ENCODE measurements around the gene C1RL. TPM values are rescaled to one million over a fixed set of nuclear protein-coding genes. Genes with fewer than 3 reads are reported as not detected.

C1RL gene
- total and polyA plus RNA-seq, 4 experiments from 2014 or later, result 4.9 to 33.6 (median 20.1) TPM

DNA sequence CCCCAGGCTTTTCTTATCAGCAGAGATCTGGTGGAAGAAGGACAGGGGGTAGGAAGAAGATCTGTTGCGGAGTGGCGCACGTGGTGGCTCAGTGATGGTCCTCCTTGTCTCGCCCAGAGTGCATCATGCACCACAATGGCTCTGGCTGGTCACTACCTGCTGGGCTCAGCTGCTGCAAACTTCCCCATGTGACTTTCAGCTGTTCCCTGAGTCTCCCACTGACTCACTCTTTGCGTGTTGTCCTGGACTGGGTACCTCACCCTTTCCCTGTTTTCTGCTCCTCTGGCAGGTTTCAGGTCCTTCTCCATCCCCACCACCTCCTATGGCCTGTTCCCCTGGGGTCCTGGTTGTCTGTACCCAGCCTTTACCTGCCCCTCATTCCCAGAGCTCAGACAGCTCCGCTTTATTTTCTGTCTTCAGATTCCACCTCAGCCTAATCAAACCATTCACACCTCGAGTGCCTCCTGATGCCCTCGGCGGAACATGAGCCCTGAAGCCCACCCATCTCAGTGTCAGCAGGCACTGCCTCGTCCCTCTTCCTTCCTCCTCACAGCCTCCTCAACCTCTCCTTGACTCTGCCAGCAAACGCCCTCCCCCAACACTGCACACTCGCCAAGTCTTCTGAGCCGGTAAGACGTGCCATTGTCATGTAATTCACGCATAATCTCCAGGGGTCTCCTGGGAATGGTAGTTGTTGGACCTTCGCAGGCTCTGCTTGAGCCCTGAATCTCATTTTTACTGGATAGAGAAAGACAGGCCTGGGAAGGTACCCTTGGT, 18.6 kb downstream of the C1RL start:
- no peak for DNase-seq
- Histone ChIP-seq H3K4me3 (ENCODE audit: low read length in 2 of 2) (no peak overlapping the region), H3K36me3 (ENCODE audit: insufficient read depth, low read length) (no peaks in the 10 kb centered on the region), H3K4me1 (ENCODE audit: insufficient read depth, low read length) (peaks cover 15% of the 10 kb centered on the region), H3K27me3 (ENCODE audit: insufficient read depth, low read length) (no peaks in the 10 kb centered on the region), H3K9me3 (ENCODE audit: control insufficient read depth in 1 of 2, low read length in 2 of 2) (no peaks in the 10 kb centered on the region), H3K27ac (ENCODE audit: low read depth, low read length) (no peak overlapping the region)
- Mint-ChIP-seq H3K4me1 (peaks cover 6 to 12% (median 8%) of the 10 kb centered on the region in 4 donors), H3K4me3 (peak overlapping the region in 1 of 8 donors; percentile 20), H3K9me3 (peaks cover 0 to 1% (median 0%) of the 10 kb centered on the region in 8 donors), H3K27me3 (no peaks in the 10 kb centered on the region), H3K36me3 (peaks cover 0 to 3% of the 10 kb centered on the region in 2 donors), H3K27ac (peak overlapping the region in 1 of 7 donors; percentile 88)
- ChIA-PET CTCF (ENCODE audit: partially characterized antibody) (interaction anchor here (1.0 to 5.3 kb wide), 7 partner anchors 12 to 167 kb away, joined by 3 to 29 read pairs (median 5); partner anchors contain the start of genes C12orf57, C1RL and RNU7-1), POLR2A (ENCODE audit: partially characterized antibody) (interaction anchor here (1.2 kb wide), 2 partner anchors 146 to 223 kb away, joined by 3 to 4 read pairs; partner anchors contain the start of gene TPI1)
- intact Hi-C loops (cut with micrococcal nuclease), result loop anchor here (5.0 kb wide), 1 partner anchor 73 kb away; the partner anchor contains the start of gene LPCAT3

- ChIA-PET POLR2A (ENCODE audit: partially characterized antibody) (interaction anchor here (1.2 kb wide), 1 partner anchor 145 kb away, joined by 4 read pairs; no protein-coding TSS in a partner anchor), CTCF (ENCODE audit: partially characterized antibody) (interaction anchor here (1.3 to 5.3 kb wide), 3 partner anchors 18 to 144 kb away, joined by 3 to 29 read pairs (median 7); partner anchors contain the start of gene C1RL)
- intact Hi-C loops (cut with micrococcal nuclease), result no loop called here
- no peak for DNase-seq
- Mint-ChIP-seq H3K27ac (peak overlapping the region in 1 of 7 donors; percentile 38), H3K4me3 (no peak overlapping the region), H3K4me1 (peaks cover 6 to 12% (median 8%) of the 10 kb centered on the region in 4 donors), H3K36me3 (peaks cover 0 to 2% of the 10 kb centered on the region in 2 donors), H3K27me3 (no peaks in the 10 kb centered on the region), H3K9me3 (no peaks in the 10 kb centered on the region)
- Histone ChIP-seq H3K27ac (ENCODE audit: low read depth, low read length) (no peak overlapping the region), H3K4me3 (ENCODE audit: low read length in 2 of 2) (no peak overlapping the region), H3K27me3 (ENCODE audit: insufficient read depth, low read length) (no peaks in the 10 kb centered on the region), H3K9me3 (ENCODE audit: control insufficient read depth in 1 of 2, low read length in 2 of 2) (no peaks in the 10 kb centered on the region), H3K4me1 (ENCODE audit: insufficient read depth, low read length) (peaks cover 15% of the 10 kb centered on the region), H3K36me3 (ENCODE audit: insufficient read depth, low read length) (no peaks in the 10 kb centered on the region)
These were observed 19.7 kb downstream of the C1RL start for GRCh38 chr12:7089196-7089871.

GRCh38 chr12:7083125-7083524, 25.9 kb downstream of the C1RL start:
- H3K27me3 ChIP-seq (ENCODE audit: insufficient read depth, low read length), result no peaks in the 10 kb centered on the region
- H3K4me1 ChIP-seq (ENCODE audit: insufficient read depth, low read length), result no peaks in the 10 kb centered on the region
- intact Hi-C loops (cut with micrococcal nuclease), result no loop called here
- H3K27ac ChIP-seq (ENCODE audit: low read depth, low read length), result no peak overlapping the region
- peaks cover 0 to 3% of the 10 kb centered on the region in 2 donors for H3K27me3 Mint-ChIP-seq
- CTCF ChIA-PET (ENCODE audit: partially characterized antibody), result no interaction called here
- no peak overlapping the region for H3K4me3 Mint-ChIP-seq
- H3K36me3 Mint-ChIP-seq, result peaks cover 0 to 5% of the 10 kb centered on the region in 2 donors
- no peaks in the 10 kb centered on the region for H3K4me1 Mint-ChIP-seq
- peaks cover 0 to 3% (median 0%) of the 10 kb centered on the region in 8 donors for H3K9me3 Mint-ChIP-seq
- H3K27ac Mint-ChIP-seq, result no peak overlapping the region
- H3K36me3 ChIP-seq (ENCODE audit: insufficient read depth, low read length), result no peaks in the 10 kb centered on the region
- DNase-seq, result no peak
- H3K9me3 ChIP-seq (ENCODE audit: control insufficient read depth in 1 of 2, low read length in 2 of 2), result no peaks in the 10 kb centered on the region
- POLR2A ChIA-PET (ENCODE audit: partially characterized antibody), result no interaction called here
- H3K4me3 ChIP-seq (ENCODE audit: low read length in 2 of 2), result no peak overlapping the region

DNA sequence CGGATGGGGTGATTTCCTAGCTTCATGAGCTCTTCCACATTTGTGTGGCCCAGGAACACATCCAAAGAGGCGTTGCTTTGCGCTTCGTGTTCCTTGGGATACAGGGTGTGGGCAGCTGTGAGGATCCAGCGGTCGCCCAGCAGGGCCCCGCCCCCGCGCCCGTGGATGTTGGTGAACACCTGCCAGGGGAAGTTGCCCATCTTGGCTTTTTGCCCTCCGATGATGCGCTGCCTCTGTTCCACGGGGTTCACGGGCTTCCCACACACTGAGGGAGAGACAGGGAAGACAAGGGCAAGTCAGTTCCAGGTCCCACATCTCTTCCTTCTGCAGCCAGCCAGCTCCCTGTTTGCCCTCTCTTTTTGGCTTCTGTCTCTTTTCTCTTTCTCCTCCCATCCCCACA, 28.0 kb downstream of the C1RL start:
- Mint-ChIP-seq H3K4me1 (no peaks in the 10 kb centered on the region), H3K4me3 (no peak overlapping the region), H3K36me3 (peaks cover 0 to 5% of the 10 kb centered on the region in 2 donors), H3K9me3 (peaks cover 0 to 3% (median 0%) of the 10 kb centered on the region in 8 donors), H3K27ac (no peak overlapping the region), H3K27me3 (peaks cover 3% of the 10 kb centered on the region in 2 donors)
- intact Hi-C loops (cut with micrococcal nuclease), result no loop called here
- Histone ChIP-seq H3K27ac (ENCODE audit: low read depth, low read length) (no peak overlapping the region), H3K27me3 (ENCODE audit: insufficient read depth, low read length) (no peaks in the 10 kb centered on the region), H3K4me1 (ENCODE audit: insufficient read depth, low read length) (no peaks in the 10 kb centered on the region), H3K36me3 (ENCODE audit: insufficient read depth, low read length) (no peaks in the 10 kb centered on the region), H3K9me3 (ENCODE audit: control insufficient read depth in 1 of 2, low read length in 2 of 2) (no peaks in the 10 kb centered on the region), H3K4me3 (ENCODE audit: low read length in 2 of 2) (no peak overlapping the region)
- no peak for DNase-seq
- POLR2A ChIA-PET (ENCODE audit: partially characterized antibody), result no interaction called here
- CTCF ChIA-PET (ENCODE audit: partially characterized antibody), result no interaction called here

GRCh38 chr12:7079826-7080125, 29.2 kb downstream of the C1RL start:
- Histone ChIP-seq H3K4me3 (ENCODE audit: low read length in 2 of 2) (no peak overlapping the region), H3K4me1 (ENCODE audit: insufficient read depth, low read length) (no peaks in the 10 kb centered on the region), H3K27me3 (ENCODE audit: insufficient read depth, low read length) (no peaks in the 10 kb centered on the region), H3K27ac (ENCODE audit: low read depth, low read length) (no peak overlapping the region), H3K9me3 (ENCODE audit: control insufficient read depth in 1 of 2, low read length in 2 of 2) (no peaks in the 10 kb centered on the region), H3K36me3 (ENCODE audit: insufficient read depth, low read length) (no peaks in the 10 kb centered on the region)
- Mint-ChIP-seq H3K4me3 (no peak overlapping the region), H3K27me3 (peaks cover 3% of the 10 kb centered on the region in 2 donors), H3K36me3 (peaks cover 0 to 5% of the 10 kb centered on the region in 2 donors), H3K4me1 (peaks cover 0 to 3% (median 0%) of the 10 kb centered on the region in 4 donors), H3K27ac (no peak overlapping the region), H3K9me3 (peaks cover 0 to 3% (median 0%) of the 10 kb centered on the region in 8 donors)
- DNase-seq, result no peak
- ChIA-PET CTCF (ENCODE audit: partially characterized antibody) (interaction anchor here (0.9 to 1.0 kb wide), 2 partner anchors 12 to 135 kb away, joined by 3 read pairs; no protein-coding TSS in a partner anchor), POLR2A (ENCODE audit: partially characterized antibody) (no interaction called here)
- intact Hi-C loops (cut with micrococcal nuclease), result no loop called here

DNA sequence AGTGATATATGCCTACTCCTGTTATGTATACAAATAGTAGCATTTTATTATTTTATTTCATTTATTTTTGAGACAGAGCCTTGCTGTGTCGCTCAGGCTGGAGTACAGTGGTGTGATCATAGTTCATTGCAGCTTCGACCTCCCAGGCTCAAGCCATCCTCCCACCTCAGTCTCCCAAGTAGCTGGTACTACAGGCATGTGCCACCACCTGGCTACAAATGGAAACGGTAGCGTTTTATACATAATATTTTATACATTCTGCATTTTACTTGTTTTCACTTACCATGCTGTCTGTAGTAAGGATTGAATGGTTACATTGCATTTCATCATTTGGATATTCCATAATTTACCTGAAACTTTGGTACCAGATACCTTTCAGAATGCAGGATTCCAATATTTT, 30.9 kb downstream of the C1RL start:
- ChIA-PET CTCF (ENCODE audit: partially characterized antibody) (interaction anchor here (1.4 kb wide), 1 partner anchor 31 kb away, joined by 4 read pairs; no protein-coding TSS in a partner anchor), POLR2A (ENCODE audit: partially characterized antibody) (no interaction called here)
- no peaks in the 10 kb centered on the region for H3K27me3 ChIP-seq (ENCODE audit: insufficient read depth, low read length)

GRCh38 chr12:7076493-7076892, 32.5 kb downstream of the C1RL start:
- no peak overlapping the region for H3K27ac Mint-ChIP-seq
- H3K4me1 Mint-ChIP-seq, result peaks cover 0 to 3% (median 0%) of the 10 kb centered on the region in 4 donors
- CTCF ChIA-PET (ENCODE audit: partially characterized antibody), result interaction anchor here (0.8 to 1.4 kb wide), 3 partner anchors 10 to 33 kb away, joined by 3 to 4 read pairs (median 3); no protein-coding TSS in a partner anchor
- H3K4me3 Mint-ChIP-seq, result no peak overlapping the region
- H3K9me3 ChIP-seq (ENCODE audit: control insufficient read depth in 1 of 2, low read length in 2 of 2), result no peaks in the 10 kb centered on the region
- H3K9me3 Mint-ChIP-seq, result no peaks in the 10 kb centered on the region
- peaks cover 3 to 5% of the 10 kb centered on the region in 2 donors for H3K27me3 Mint-ChIP-seq
- POLR2A ChIA-PET (ENCODE audit: partially characterized antibody), result no interaction called here
- H3K4me3 ChIP-seq (ENCODE audit: low read length in 2 of 2), result no peak overlapping the region
- no peak overlapping the region for H3K27ac ChIP-seq (ENCODE audit: low read depth, low read length)
- intact Hi-C loops (cut with micrococcal nuclease), result no loop called here
- H3K36me3 Mint-ChIP-seq, result no peaks in the 10 kb centered on the region
- H3K4me1 ChIP-seq (ENCODE audit: insufficient read depth, low read length), result no peaks in the 10 kb centered on the region
- no peaks in the 10 kb centered on the region for H3K27me3 ChIP-seq (ENCODE audit: insufficient read depth, low read length)
- DNase-seq, result no peak
- no peaks in the 10 kb centered on the region for H3K36me3 ChIP-seq (ENCODE audit: insufficient read depth, low read length)

More for the DNA sequence above, 30.9 kb downstream of the C1RL start:
- H3K36me3 ChIP-seq (ENCODE audit: insufficient read depth, low read length), result no peaks in the 10 kb centered on the region
- H3K4me1 ChIP-seq (ENCODE audit: insufficient read depth, low read length), result no peaks in the 10 kb centered on the region
- Mint-ChIP-seq H3K4me1 (peaks cover 0 to 3% (median 0%) of the 10 kb centered on the region in 4 donors), H3K9me3 (peaks cover 0 to under 1% (median 0%) of the 10 kb centered on the region in 8 donors), H3K27ac (no peak overlapping the region), H3K36me3 (peaks cover 0 to 3% of the 10 kb centered on the region in 2 donors), H3K27me3 (peaks cover 3 to 5% of the 10 kb centered on the region in 2 donors), H3K4me3 (no peak overlapping the region)
- intact Hi-C loops (cut with micrococcal nuclease), result no loop called here
- DNase-seq, result peak in 1 of 5 donors; percentile 5
- H3K4me3 ChIP-seq (ENCODE audit: low read length in 2 of 2), result no peak overlapping the region
- H3K9me3 ChIP-seq (ENCODE audit: control insufficient read depth in 1 of 2, low read length in 2 of 2), result no peaks in the 10 kb centered on the region
- H3K27ac ChIP-seq (ENCODE audit: low read depth, low read length), result no peak overlapping the region

All from CD4-positive, alpha-beta memory T cell (primary cell).